HG02759 (cell line): Measurements from ENCODE around the gene NCOA1.

Experiments
- ATAC-seq: cut with Tn5 transposase; IDR thresholded peaks from one replicate; pipeline ENCODE4 v1.9.1; 2021; ENCODE audit warnings: mild to moderate bottlenecking, moderate library complexity; ENCODE audit not compliant: unreplicated experiment

The NCOA1 gene

DNA sequence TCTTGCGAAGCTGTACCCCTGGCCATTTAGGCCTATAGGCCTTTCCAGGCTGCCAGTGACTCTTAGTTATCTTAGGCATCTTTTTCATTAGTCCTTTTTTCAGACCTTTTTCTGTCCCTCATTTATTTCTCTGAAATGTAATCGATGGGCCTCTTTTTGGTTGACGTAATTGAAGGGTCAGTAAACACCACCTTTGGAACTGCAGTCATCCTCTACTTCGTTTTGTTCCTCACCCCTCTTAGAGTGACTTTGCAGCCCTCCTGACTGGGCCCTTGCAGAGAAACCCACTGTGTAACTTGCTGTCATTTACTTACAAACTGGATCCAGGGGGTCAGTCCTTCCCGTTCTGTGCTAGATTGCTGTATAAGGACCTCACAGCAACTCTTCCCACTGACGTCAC lies 325.4 kb downstream of the NCOA1 start:
- no peak for ATAC-seq

DNA sequence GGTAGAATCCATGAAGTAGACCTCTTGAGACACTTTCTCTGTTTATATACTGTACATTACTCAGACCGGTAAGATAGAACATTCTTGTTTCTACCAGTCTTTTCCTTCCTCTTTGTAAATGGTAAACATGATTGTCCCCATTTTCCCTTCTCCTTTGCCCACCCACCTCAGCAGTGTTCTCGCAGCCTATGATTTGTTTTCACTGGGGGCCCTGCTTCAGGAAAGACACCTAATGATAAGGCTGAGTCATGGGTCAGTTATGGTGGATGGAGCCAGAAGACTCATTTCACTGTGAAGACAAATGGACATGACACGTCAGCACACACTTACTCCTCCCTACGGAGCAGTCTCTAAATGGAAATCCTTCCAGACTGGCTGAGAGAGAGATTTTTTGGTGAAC lies 325.8 kb downstream of the NCOA1 start:
- no peak for ATAC-seq

DNA sequence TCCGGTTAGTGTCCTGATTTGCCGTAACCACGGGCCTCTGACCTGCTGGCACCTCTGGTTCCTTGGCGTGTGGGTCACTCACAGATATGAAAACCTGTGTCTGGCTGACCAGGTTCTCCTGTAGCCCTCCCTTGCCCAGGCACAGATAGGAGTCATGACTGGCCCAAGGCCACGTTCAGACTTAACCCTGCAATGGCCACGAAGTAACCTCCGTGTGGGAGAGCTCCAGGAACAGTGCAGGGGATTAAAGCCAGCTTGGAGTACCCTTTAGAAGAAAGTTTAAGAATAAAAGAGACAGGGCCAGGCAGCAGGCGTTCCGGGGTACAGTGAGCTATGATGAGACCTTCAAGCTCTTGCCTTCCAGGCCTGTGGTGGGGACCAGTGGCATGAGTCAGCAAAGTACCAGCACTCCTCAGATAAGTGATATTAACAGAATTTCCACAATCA lies 327.7 kb downstream of the NCOA1 start:
- ATAC-seq = no peak

DNA sequence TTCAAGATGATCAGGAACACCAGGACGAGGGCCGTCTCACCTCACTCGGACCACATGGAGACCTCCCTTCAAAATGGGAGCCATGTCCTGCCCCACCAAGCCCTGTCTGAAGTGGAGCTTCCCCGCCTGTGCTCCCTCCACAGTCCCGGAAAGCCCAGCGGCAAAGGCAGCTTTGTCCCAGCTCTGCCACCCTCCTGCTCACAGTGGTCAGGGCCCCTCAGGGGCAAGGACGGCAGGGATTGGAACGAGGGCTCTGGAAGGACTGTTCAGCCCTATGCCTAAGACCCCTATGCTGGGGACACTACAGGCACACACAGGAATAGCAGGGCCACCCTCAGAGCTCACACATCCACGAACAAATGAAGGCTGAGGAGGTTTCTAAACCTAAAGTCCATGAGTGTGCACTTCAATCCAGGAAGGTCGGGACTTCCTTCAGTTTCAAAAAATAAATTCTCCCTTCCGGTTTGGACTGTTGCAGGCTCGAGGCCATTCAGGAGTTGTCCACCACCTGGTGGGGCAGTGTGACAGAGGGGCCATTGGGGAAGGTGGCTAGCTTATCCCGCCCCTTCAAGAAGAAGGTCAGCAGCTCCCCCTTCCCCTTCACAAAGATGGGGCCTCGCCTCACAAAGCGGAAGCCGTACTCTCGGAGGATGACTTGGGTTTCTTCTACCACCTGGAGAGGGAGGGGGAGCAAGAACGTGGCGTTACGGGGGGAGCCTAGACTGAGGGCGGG lies 328.6 kb downstream of the NCOA1 start:
- ATAC-seq = no peak

DNA sequence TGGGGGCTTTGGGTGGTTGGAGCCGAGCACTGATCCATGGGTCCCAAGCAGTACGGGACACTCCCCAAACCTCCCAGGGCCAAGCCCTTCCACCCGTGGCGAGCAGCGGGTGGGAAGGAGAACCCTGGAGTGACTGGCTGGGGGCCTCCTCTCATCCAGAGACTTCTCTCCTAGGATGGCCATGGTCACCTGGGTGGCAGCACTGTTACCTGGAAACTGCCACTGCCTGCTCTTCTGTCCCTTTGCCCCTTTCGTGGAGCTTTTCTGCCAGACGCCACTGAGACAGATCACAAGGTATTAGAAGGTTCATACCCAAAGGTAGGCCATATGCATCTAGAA lies 329.1 kb downstream of the NCOA1 start:
- ATAC-seq = no peak
